A549 (cell line): ENCODE results near the gene SIAE. TPM values are rescaled to one million over a fixed set of nuclear protein-coding genes. Genes with fewer than 3 reads are reported as not detected.

ENCODE experiments used
- polyA plus RNA-seq, 4 experiments: library from polyadenylated mRNA; depleted of rRNA in 3 of 4; stranded (reverse); fragments of >200 nt; fragmentation: RNase III in 1 of 4; extraction: RNeasy Plus Mini Kit Qiagen cat#74134 plus additional on column Dnase treatment in 1 of 4; gene quantifications; 2 replicates in 3 of 4; 3 replicates in 1 of 4; pipeline ENCODE4 v1.2.3, GENCODE V29; 2011 to 2017
- small RNA-seq, 6 experiments: library from RNA; depleted of rRNA; stranded (forward); fragments of <200 nt; gene quantifications; one replicate each; pipeline ENCODE3, GENCODE V24; 2012

The SIAE gene
- polyA plus RNA-seq, 2 of the 4 experiments (the other 2 are of a cell fraction): 10.3 to 23.2 TPM

Small RNA genes within 50 kb of the gene (small RNA-seq; reads per million reads assigned to genes)
- gene RNA5SP352: 0 reads per million in 6 experiments

Other genes starting within 250 kb of the SIAE start
- not detected in 2 replicates for gene OR8B4, start 248.9 kb downstream of the SIAE start, polyA plus RNA-seq (2011; rRNA removed)
- gene OR8B4, start 248.9 kb downstream of the SIAE start, polyA plus RNA-seq (2017; fragmentation: RNase III; extraction: RNeasy Plus Mini Kit Qiagen cat#74134 plus additional on column Dnase treatment): not detected in 3 replicates
- gene OR8B8, start 228.0 kb downstream of the SIAE start, polyA plus RNA-seq (2011; rRNA removed): not detected in 2 replicates
- gene OR8B8, start 228.0 kb downstream of the SIAE start, polyA plus RNA-seq (2017; fragmentation: RNase III; extraction: RNeasy Plus Mini Kit Qiagen cat#74134 plus additional on column Dnase treatment): not detected in 3 replicates
- not detected in 2 replicates for gene OR8B12, start 130.1 kb downstream of the SIAE start, polyA plus RNA-seq (2011; rRNA removed)
- gene OR8B12, start 130.1 kb downstream of the SIAE start, polyA plus RNA-seq (2017; fragmentation: RNase III; extraction: RNeasy Plus Mini Kit Qiagen cat#74134 plus additional on column Dnase treatment): not detected in 3 replicates
- not detected in 2 replicates for gene OR8A1, start 103.7 kb downstream of the SIAE start, polyA plus RNA-seq (2011; rRNA removed)
- gene OR8A1, start 103.7 kb downstream of the SIAE start, polyA plus RNA-seq (2017; fragmentation: RNase III; extraction: RNeasy Plus Mini Kit Qiagen cat#74134 plus additional on column Dnase treatment): not detected in 3 replicates
- gene PANX3, start 62.3 kb downstream of the SIAE start, polyA plus RNA-seq (2011; rRNA removed): not detected in 2 replicates
- not detected in 3 replicates for gene PANX3, start 62.3 kb downstream of the SIAE start, polyA plus RNA-seq (2017; fragmentation: RNase III; extraction: RNeasy Plus Mini Kit Qiagen cat#74134 plus additional on column Dnase treatment)
- 29.2 and 37.4 TPM in 2 replicates for gene TBRG1, start 50.9 kb downstream of the SIAE start, polyA plus RNA-seq (2011; rRNA removed)
- 13.0 to 13.8 TPM (median 13.6 TPM) in 3 replicates for gene TBRG1, start 50.9 kb downstream of the SIAE start, polyA plus RNA-seq (2017; fragmentation: RNase III; extraction: RNeasy Plus Mini Kit Qiagen cat#74134 plus additional on column Dnase treatment)
- 15.8 and 23.8 TPM in 2 replicates for gene SPA17, start 165 bp upstream of the SIAE start, polyA plus RNA-seq (2011; rRNA removed)
- 27.1 to 36.6 TPM (median 27.3 TPM) in 3 replicates for gene SPA17, start 165 bp upstream of the SIAE start, polyA plus RNA-seq (2017; fragmentation: RNase III; extraction: RNeasy Plus Mini Kit Qiagen cat#74134 plus additional on column Dnase treatment)
- gene NRGN, start 66.2 kb upstream of the SIAE start, polyA plus RNA-seq (2011; rRNA removed): 1.2 and 1.6 TPM in 2 replicates
- gene NRGN, start 66.2 kb upstream of the SIAE start, polyA plus RNA-seq (2017; fragmentation: RNase III; extraction: RNeasy Plus Mini Kit Qiagen cat#74134 plus additional on column Dnase treatment): 3.3 to 3.5 TPM (median 3.4 TPM) in 3 replicates
- gene VSIG2, start 78.5 kb upstream of the SIAE start, polyA plus RNA-seq (2011; rRNA removed): not detected in 2 replicates
- gene VSIG2, start 78.5 kb upstream of the SIAE start, polyA plus RNA-seq (2017; fragmentation: RNase III; extraction: RNeasy Plus Mini Kit Qiagen cat#74134 plus additional on column Dnase treatment): not detected in 3 replicates
- gene ESAM, start 88.6 kb upstream of the SIAE start, polyA plus RNA-seq (2011; rRNA removed): 11.7 and 14.5 TPM in 2 replicates
- gene ESAM, start 88.6 kb upstream of the SIAE start, polyA plus RNA-seq (2017; fragmentation: RNase III; extraction: RNeasy Plus Mini Kit Qiagen cat#74134 plus additional on column Dnase treatment): 6.2 to 9.1 TPM (median 6.8 TPM) in 3 replicates
- gene MSANTD2, start 126.7 kb upstream of the SIAE start, polyA plus RNA-seq (2011; rRNA removed): 6.4 TPM in 2 replicates
- 5.4 to 5.8 TPM (median 5.6 TPM) in 3 replicates for gene MSANTD2, start 126.7 kb upstream of the SIAE start, polyA plus RNA-seq (2017; fragmentation: RNase III; extraction: RNeasy Plus Mini Kit Qiagen cat#74134 plus additional on column Dnase treatment)
- gene ROBO3, start 191.7 kb upstream of the SIAE start, polyA plus RNA-seq (2011; rRNA removed): 2.1 and 3.0 TPM in 2 replicates
- gene ROBO3, start 191.7 kb upstream of the SIAE start, polyA plus RNA-seq (2017; fragmentation: RNase III; extraction: RNeasy Plus Mini Kit Qiagen cat#74134 plus additional on column Dnase treatment): 2.6 to 2.8 TPM (median 2.8 TPM) in 3 replicates
- not detected in 2 replicates for gene ROBO4, start 224.1 kb upstream of the SIAE start, polyA plus RNA-seq (2011; rRNA removed)
- not detected in 3 replicates for gene ROBO4, start 224.1 kb upstream of the SIAE start, polyA plus RNA-seq (2017; fragmentation: RNase III; extraction: RNeasy Plus Mini Kit Qiagen cat#74134 plus additional on column Dnase treatment)
- gene HEPN1, start 245.5 kb upstream of the SIAE start, polyA plus RNA-seq (2011; rRNA removed): not detected in 2 replicates
- not detected in 3 replicates for gene HEPN1, start 245.5 kb upstream of the SIAE start, polyA plus RNA-seq (2017; fragmentation: RNase III; extraction: RNeasy Plus Mini Kit Qiagen cat#74134 plus additional on column Dnase treatment)